Fibroblast of peridontal ligament (primary cell): ENCODE data around the gene AGFG2.

Experiments used
- DNase-seq: peaks from one replicate; pipeline ENCODE4 v3.0.0-alpha.2; 2010; ENCODE audit errors: extremely low read depth

Gene AGFG2

DNA sequence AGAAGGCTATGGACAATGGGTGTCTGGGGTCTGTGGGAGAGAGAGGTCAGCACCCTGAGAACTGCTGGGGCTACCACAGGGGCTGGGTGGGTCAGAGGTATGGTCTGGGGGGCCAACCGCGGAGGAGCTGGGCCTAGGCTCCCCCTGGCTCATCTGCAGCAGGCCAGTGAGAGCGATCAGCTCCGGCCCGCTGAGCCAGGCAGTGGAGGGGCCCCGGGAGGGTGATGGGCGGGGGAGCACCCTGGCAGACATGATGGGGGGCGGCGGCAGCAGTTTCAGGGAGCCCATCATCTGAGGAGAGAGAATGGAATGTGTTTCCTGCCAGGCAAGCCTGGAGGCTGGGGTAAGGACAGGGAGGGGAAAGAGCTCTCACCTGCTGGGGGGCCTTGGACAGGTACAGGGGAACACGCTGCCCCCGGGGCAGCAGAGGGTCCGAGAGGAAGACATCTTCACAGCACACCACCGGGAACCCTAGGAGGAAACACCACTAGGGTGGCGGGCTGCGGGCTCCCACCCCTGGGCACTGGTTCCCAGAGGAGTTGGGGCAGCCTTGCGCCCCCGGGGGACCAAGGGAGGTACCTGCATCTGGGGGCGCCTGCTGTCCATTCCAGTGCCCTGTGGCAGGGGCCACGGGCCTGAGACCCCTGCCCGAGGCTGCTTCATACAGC, 33.4 kb downstream of the AGFG2 start:
- no peak for DNase-seq

DNA sequence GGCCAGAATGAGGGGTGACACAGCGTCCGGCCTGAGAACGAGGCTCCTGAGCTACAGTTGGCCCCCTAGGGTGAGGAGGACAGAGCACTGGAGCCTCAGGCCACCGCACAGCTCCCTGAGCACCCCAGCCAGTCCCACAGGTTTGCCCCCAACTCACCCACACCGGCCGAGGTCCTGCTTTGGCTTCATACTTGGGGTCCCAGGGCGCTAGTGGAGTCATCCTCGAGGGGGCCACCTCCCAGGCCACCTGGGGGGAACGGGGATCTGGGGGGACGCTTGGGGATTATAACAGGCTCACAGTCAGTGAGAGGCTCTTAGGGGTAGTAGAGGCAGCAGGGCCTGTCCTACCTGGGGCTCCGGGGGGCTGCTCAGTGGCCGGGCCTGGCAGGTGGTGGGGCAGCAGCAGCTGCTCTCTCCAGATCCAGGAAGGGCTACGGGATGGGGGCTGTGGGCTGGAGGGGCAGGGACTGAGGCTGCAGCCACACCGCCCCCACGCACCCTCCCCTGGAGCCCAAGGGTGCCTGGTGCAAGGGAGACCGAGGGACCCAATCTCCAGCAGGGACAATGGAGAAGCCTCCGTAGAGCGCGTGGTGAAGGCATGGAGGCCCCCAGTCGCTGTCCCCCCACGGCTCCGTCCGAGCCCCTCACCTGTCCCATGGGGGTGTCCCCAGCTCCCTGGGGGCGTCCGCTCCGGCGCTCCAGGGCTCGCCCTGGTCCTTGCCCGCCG, 34.1 kb downstream of the AGFG2 start:
- no peak for DNase-seq

DNA sequence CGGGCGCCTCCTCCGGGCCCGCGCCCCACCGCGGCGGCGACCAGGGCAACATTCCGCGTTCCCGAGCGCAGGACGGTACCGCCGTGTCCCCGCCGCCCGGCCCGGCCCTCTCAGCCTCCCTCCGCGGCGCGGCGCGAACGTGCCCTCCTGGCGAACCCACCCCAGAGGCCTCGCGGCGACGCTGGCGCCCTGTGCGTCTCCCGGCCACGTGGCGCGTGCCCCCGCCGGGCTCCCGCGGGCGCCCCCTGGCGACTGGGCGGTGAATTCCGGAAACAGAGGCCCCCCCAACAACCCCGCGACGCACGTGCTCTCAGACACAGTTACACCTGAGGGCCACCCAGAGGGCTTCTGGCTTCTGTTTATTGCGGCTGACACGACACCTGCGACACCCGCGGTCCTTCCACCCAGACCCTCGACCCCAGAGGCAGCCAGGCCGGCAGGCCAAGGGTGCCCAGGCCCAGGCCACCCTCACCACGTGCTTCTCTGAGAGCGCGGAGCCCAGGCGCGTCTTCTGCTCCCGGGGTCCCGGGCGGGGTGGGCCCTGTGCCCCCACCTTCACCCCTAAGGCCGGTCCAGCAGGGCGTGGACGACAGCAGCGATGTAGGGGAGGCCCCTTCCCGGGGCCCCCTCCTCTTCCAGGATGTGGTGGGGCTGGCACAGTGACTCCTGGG, 34.8 kb downstream of the AGFG2 start, which contains the start of gene SAP25:
TSS of gene SAP25 (minus strand) at position 210 of the 671 bp plus-strand sequence. CDS start at position 52, 158 bp downstream.
- DNase-seq, result no peak

DNA sequence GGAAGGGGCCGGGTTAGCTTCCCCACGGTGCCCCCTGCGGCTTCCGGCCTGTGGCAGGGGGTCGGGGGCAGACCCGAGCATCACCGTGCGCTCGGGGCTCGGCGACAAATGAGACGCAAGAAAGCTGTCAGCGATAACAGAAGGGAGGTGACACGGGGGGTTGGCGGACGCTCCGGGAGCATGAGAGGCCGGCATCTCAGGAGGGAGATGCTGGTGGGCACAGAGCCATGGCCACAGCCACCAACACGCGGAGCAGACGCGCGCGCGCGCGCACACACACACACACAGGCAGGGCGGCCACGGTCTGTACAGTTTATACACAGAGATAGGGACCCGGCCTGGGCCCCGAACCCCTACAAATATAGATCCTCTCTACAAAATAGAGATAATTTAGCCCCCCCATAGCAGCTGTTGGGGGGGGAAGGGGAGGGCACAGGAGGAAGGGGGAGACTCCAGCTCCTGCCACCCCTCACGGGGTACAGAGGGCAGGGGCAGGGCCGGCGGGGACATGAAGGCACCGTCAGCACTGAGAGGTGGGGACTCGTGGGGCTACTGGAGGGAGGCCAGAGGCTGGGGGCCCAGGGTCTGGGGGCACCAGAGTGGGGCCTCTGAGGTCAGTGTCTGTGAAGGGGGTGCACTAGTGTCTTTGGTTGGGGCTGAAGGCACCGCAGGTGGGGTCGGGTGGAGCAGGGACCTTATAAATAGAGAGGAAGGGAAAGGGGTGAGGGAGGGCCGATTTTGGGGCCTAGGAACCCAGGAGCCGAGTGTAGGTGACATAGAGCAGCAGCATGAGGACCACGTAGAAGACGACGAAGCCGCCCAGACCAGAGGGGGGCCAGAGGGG, 35.6 kb downstream of the AGFG2 start:
- no peak for DNase-seq

DNA sequence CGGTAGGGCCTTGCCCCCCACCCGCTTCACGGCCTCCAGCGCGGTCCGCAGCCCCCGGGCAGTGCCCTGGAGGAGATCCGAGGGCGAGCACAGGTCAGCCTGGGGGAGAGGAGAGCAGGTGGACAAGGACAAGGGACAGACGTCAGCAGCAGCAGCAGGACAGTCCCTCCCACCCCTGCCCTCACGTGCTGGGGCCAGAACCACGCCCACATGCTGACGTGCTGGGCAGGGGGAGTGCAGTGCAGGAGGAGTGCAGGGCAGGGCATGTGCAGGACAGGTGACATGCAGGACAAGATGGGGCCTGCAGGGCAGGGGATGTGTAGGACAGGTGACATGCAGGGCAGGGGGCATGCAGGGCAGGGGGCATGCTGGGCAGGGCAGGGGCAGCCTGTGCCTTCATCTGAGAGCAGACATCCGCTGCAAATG, 36.2 kb downstream of the AGFG2 start:
- no peak for DNase-seq

DNA sequence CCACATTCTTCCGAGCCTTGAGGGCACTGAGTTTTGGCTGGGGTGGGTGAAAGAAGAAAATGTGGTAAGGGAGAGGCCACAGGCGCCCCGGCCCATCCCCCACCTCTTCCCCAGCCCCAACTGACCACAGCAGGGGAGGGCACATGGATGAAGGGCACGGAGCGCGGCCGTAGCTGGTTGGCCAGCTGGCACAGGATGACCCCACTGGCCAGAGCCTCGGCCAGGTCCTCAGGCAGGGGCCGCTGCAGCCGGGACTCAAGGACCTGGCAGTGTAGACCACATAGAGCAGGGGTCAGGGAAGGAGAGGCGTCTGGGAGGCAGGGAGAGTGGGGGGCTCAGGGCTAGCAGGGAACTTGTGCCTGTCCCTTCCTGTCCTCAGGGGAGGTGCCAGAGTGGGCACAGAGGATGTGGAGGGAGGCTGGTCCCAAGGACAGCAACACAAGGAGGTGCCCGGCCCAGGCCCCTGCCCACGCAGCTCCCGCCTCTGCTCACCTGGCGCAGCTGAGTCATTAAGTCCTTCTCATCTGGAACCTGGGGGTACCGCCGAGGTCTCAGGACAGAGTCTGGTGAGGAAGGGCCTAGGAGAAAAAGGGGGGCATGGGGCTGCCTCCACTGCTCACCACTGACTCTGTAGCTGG, 36.9 kb downstream of the AGFG2 start:
- DNase-seq, result no peak

DNA sequence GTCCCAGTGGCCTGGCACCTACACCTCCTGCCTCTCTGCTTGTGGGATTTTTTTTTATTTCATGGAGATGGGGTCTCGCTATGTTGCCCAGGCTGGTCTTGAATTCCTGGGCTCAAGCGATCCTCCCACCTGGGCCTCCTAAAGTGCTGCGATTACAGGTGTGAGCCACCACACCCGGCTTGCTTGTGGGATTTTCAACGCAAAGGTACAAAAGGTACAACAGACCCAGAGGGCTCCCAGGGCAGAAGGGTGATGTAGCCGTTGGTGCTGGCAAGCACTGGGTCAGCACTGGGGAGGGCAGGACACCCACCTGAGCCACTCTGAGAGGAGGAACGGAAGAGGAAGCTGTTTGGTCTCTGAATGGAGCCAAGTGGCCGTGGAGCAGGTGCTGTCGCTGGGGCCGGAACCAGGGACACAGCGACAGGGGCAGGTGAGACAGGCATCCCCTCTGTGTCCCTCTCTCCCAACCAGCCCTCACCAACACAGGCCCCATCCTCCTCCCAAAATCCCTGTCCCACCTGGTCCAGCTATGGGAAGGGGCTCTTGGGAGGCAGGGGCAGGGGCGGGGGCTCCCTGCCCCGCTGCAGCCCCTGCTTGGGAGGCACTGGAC, 37.5 kb downstream of the AGFG2 start:
- DNase-seq, result no peak

DNA sequence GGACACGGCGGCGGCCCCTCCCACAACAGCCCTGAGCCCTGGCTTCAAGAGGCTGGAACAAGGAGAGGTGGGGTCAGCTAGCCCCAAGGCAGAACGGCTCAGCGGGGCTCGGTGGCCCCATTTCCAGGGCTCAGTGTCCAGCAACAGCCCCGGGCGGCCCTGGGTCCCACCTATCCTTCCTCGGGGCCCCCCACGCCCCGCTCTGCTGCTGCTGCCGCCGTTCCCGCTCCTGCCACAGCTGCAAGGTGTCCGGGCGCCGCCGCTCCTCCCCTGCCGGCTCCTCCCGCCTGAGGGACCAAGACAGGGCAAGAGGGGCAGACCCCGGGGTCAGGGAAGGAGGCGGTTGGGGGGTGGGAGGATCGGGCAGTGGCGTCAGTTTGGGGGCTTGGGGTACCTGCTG, 38.1 kb downstream of the AGFG2 start:
- no peak for DNase-seq

DNA sequence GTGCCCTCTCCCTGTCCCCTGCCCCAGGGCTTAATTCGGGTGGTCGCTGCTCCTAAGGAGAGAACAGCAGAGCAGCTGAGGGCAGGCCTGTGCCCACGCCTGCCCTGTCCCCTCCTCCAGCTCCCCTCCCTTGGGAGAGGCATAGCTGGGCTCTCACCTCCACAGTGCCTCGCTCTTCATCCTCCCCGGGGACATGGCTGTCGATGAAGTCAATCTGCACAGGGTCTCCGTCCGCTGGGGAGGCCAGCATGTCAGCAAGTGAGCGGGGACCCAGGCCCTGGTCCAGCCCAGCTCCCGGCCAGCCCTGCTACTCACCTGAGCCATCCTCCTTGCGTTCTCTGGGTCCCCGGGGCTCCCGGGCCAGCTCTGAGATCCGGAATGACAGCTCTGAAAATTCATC, 38.5 kb downstream of the AGFG2 start:
- no peak for DNase-seq

DNA sequence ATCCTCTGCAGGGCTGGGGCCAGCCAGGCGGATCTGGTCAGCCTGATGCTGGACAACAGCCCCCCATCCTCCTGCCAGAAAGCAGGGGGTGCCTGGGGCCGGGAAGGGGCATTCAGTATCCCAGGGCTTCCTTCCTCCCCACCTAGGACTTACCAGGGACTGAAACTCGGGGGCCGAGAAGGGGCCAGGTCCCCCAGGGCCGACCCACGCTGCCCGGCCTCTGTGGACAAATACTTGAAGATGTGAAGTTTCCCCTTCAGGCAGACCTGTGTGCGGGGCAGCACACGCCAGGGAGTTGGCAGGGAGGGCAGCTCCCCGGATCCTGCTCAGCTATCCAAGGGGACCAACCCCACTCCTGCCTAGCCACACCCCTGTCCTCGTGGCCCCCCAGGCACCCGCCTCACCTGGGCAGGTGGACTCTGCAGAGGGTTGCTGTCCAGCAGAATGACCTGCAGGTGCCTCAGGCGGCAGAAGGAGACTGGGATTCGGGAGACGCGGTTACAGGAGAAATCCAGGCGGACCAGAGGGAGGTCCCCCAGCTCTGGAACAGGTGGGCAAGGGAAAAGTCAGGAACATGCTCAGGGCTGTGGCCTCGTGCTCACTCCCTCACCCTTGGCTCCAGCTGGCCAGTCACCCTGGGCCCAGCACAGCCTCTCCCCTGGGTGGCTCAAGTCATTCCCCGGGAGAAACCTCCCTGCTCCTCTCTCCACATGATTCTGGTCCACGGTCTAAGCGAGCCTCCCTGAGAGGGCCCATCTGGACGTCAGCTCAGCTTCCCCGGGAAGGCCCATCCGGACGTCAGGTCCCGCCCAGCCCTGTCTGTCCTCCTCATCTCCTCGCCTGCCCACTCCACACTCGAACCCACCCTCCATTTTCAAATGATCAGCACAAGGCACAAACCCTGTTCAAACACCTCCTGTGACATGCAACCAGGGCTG, 39.5 kb downstream of the AGFG2 start:
- no peak for DNase-seq

DNA sequence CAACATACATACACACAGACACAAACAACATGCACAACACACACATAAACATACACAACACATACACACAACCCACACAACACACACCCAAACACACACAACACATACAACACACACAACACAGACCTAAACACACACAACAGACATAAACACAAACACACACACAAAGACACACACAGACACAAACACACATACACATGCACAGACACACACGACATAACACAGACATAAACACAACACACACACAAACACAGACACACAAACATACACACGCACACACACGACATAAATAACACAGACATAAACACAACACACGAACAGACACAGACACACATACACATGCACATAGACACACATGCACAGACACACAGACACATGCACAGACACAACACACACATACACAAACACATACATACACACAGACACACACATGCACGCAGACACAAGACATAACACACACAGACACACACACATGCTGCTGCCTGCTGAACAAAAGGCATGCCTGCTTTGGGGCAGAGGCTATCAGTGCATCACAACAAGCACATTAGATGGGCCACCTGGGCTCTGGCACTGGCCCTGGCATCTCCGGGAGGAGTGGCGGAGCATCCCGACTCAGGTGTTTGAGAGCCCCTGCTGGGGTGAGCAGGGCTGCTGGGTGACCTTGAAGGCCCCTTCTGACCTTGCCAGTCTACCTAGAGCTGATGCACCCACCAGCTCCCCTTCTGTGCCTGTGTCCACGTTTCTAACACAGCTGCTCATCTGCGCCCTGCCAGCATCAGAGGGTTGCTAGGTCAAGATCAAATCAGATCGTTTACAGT, 41.7 kb downstream of the AGFG2 start:
- no peak for DNase-seq

DNA sequence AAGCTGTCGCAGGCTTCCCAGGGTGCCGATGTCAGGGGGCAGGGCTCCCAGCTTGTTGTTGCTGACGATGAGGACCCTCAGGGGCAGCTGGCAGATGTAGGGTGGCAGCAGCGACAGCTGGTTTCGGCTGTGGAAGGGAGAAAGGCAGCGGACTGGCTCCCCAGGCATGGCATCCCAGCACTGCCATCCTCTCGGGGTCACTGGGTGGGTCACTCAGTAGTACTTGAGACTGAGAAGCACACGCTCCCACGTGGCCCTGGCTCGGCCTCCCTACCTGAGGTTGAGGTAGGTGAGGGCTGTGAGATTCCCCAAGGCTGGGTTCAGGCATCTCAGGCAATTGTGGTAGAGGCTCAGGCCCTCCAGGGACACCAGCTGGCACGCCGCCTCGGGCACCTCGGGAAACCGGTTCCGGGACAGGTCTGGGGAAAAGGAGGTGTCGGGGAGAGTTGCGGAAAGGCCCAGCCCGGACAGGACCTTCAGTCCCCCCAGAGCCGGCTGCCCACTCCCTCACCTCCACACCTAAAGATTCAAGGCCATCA, 43.1 kb downstream of the AGFG2 start:
- no peak for DNase-seq

DNA sequence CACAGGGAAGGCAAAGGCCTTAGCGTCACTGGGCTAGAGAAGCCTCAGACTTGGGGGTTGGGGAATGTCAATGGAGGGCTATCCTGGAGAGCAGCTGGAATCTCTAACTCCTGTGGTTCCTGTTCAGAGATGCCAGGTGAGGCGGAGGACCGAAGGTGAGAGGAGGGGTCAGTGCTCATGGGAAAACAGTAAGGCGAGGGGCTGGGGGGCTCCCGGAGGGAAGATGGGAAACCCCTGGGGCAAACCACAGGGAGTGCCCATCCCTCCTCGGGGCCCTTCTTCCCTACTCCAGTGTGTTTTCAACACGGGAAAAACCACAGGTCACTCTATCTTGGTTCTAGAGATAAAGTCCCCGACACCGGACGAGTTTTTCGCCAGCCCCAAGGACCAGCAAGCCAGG, 43.6 kb downstream of the AGFG2 start:
- DNase-seq, result no peak

DNA sequence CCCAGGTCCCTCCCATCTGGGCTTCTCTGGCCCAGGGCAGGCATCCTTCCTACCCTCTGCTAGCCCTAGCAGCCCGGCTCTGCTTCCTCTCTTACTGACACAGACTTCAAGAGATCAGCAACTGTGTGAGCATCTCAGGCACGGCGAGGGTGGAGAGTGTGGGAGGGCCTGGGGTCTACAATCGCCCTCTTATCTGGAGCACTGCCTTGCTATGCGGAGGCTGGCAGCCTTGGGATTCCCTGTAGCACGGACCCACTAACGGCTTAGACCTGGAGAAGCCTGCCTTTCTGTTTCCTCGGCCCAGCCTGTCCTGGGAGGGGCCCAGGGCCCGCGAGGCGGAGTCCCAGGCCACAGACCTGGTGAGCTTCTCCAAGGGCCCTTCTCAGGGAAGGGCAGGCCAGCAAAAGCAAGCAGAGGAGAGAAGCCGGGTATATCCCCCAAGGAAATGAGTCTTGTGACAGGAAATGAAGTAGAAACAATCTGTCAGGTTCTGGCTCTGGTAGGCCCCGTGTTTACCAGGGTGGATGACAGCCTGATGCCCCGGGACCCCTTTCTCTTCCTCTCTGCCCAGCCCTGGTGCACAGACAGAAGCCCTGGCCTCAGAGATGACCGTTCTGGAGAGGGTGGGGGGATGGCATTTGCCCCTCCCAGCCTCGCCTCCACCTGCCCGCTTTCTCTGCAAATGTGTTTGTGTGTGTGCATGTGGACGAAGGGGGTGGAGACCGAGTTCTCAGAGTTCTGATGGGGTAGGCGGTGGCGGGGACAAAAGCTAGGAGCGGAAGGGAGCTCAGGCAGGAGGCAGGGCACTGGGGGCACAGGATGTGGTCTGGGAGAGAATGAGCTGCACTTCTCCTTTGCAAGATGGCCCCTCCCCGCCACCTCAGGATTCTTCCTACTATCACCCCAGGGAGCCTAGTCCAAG, 44.4 kb downstream of the AGFG2 start:
- no peak for DNase-seq

DNA sequence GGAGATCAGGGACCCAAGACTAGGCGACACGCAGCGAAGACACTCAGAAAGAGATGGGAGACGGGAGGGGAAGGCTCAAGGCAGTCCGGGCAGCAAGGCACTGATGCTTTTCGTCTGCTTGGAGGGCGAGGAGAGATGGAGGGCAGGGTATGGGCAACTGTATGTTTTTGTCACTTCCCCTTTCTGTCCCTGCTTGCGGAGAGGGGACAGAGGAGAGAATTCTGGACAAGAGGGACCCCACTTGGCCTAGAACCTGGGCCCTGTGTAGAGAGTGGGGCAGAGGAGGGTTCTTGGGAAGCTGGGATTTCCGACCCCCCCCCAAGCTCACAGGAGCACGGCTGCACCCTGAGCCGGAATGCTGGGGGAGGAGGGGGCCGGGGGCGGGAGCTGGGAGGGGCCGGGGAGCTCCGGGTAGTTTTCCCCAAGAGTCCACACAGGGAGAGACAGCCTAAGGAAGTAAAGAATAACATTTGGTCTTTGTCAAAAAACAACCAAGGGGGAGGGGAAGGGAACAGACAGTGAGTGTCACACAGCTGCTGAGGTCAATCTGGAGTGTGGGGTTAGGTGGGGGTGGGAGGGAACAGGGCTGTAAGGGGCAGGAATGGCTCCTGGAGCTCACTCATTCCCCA, 45.2 kb downstream of the AGFG2 start:
- no peak for DNase-seq

DNA sequence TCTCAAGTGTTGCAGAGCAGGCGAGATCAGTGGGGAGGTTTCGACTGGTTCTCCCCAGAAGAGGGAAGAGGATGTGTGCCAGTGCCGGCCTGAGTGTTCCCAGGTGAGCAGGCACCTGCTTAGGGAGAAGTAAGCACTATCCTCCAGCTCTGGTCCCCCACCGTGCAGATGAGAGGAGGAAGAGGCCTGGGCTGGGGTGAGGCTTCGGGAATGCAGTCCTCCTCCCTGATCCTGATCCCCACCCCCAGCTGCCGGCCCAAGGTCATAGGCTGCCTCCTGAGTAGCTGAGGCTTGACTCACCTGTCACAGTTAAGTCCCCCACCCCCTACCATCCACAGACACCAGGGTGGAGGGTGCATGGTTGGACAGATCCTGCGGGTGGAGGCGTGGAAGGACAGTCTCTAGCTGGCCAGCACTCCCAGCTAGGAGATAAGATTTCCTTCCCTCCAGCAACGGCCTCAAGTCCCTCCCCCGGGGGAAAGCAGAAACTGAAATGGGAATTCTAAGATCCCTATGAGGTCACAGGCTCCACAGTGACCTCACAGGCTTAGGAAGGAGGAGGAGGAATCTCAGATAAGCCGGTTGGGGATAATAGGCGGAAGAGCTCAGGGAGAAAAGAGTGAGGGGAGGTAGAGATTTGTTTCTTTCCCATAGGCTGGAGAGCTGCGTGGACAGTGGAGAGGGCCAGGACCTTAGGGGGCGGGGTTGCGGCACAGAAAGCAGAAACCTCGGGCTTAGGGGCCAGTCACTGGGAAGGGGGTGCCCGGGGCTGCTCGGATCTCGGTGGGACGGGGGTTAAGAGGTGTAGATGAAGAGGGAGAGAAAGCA, 45.9 kb downstream of the AGFG2 start:
- DNase-seq, result peak; percentile 81
